OCI-LY7 (cell line): ENCODE data around the gene ATP11A. TPM values are rescaled to one million over a fixed set of nuclear protein-coding genes. Genes with fewer than 3 reads are reported as not detected.
"Not testable (repeated sequence)": the region's sequence is repeated elsewhere in the genome, so short reads cannot be mapped to it uniquely, and the experiment has no call there.

Experiments used
- BruUV-seq: library from RNA; stranded (reverse); fragments of 400-500 nt; replicated peaks from 2 replicates; lab custom pipeline; 2021; lab: Mats Ljungman, UMichigan
- CTCF ChIA-PET: fragments of 300-600 bp; sonication (Branson Sonifier 250); formaldehyde crosslinking; loops from one replicate; lab custom pipeline; 2022; ENCODE audit warnings: antibody characterized with exemption; ENCODE audit not compliant: unreplicated experiment; lab: Charles Lee
- POLR2A ChIA-PET: fragments of 300-600 bp; sonication (Branson Sonifier 250); formaldehyde crosslinking; loops from one replicate; lab custom pipeline; 2022; ENCODE audit warnings: antibody characterized with exemption; lab: Charles Lee
- DNase-seq: peaks from one replicate; pipeline ENCODE4 v3.0.0-alpha.2; 2015; ENCODE audit warnings: low spot score
- H2AFZ ChIP-seq: fragments of 200-600 bp; sonication (generic), shearing (Covaris generic); 2 replicates; pipeline ENCODE4 v1.6.1; 2014; ENCODE audit warnings: mild to moderate bottlenecking, antibody characterized with exemption, low read length, moderate library complexity
- H3K27ac ChIP-seq: fragments of 200-600 bp; sonication (generic); 2 replicates; pipeline ENCODE4 v1.5.1; 2014; ENCODE audit warnings: mixed run types, low read depth, mild to moderate bottlenecking, moderate library complexity, low read length, inconsistent platforms; ENCODE audit not compliant: poor library complexity, severe bottlenecking
- H3K36me3 ChIP-seq: fragments of 200-600 bp; sonication (generic); 2 replicates; pipeline ENCODE4 v1.6.1; 2014; ENCODE audit warnings: mild to moderate bottlenecking, antibody characterized with exemption, low read length, moderate library complexity, mixed read lengths; ENCODE audit not compliant: insufficient read depth
- H3K4me1 ChIP-seq: fragments of 200-600 bp; sonication (generic); 2 replicates; pipeline ENCODE4 v1.5.1; 2014; ENCODE audit warnings: mild to moderate bottlenecking, low read length; ENCODE audit not compliant: insufficient read depth, poor library complexity, severe bottlenecking
- H3K4me2 ChIP-seq: fragments of 200-600 bp; sonication (generic); 2 replicates; pipeline ENCODE4 v1.6.1; 2014; ENCODE audit warnings: mild to moderate bottlenecking, low read length
- H3K4me3 ChIP-seq: fragments of 200-600 bp; sonication (generic); 2 replicates; pipeline ENCODE4 v1.5.1; 2014; ENCODE audit warnings: mild to moderate bottlenecking, low read depth, low read length; ENCODE audit not compliant: poor library complexity, severe bottlenecking
- H3K79me2 ChIP-seq: fragments of 200-600 bp; sonication (generic); 2 replicates; pipeline ENCODE4 v1.6.1; 2016; ENCODE audit warnings: low read depth, mild to moderate bottlenecking, low read length, moderate library complexity, mixed read lengths; ENCODE audit not compliant: insufficient read depth
- H3K9me2 ChIP-seq: fragments of 200-600 bp; sonication (generic); 2 replicates; pipeline ENCODE4 v1.6.1; 2016; ENCODE audit warnings: mild to moderate bottlenecking, low read length, mixed read lengths; ENCODE audit not compliant: insufficient read depth
- H3K9me3 ChIP-seq: fragments of 200-600 bp; sonication (generic); 2 replicates; pipeline ENCODE4 v1.6.1; 2014; ENCODE audit warnings: mild to moderate bottlenecking, mixed run types, low read length, mixed read lengths
- H4K20me1 ChIP-seq: fragments of 200-600 bp; sonication (generic); 2 replicates; pipeline ENCODE4 v1.6.1; 2014; ENCODE audit warnings: mild to moderate bottlenecking, antibody characterized with exemption, low read length, moderate library complexity, mixed read lengths; ENCODE audit not compliant: insufficient read depth
- EZH2phosphoT487 ChIP-seq: fragments of 200-600 bp; sonication (generic); IDR thresholded peaks from 2 replicates; pipeline ENCODE4 v1.6.1; 2018; ENCODE audit warnings: low read depth, borderline replicate concordance, mild to moderate bottlenecking, mixed run types, antibody characterized with exemption, low read length, moderate library complexity, mixed read lengths
- intact Hi-C: fragments of 100-400 bp; cut with micrococcal nuclease; formaldehyde crosslinking; loops from one replicate; pipeline ENCODE4 v1.10.0; 2022; ENCODE audit not compliant: unreplicated experiment
- total RNA-seq, 2 experiments: library from RNA; depleted of rRNA in 1 of 2; stranded (reverse); fragments of >200 nt in 1 of 2; shearing (Covaris generic) in 1 of 2; gene quantifications; 2 replicates each; pipeline ENCODE4 v1.2.3, GENCODE V29; 2014 to 2022
- TF ChIP-seq, protein P1 (sequence below): fragments of 200-600 bp; sonication (generic); conservative IDR thresholded peaks from 2 replicates; pipeline ENCODE4 v1.5.1; 2014; ENCODE audit warnings: mild to moderate bottlenecking, antibody characterized with exemption, low read length, moderate library complexity, mixed read lengths

Gene ATP11A
- total RNA-seq, 2 experiments from 2014 or later = 8.8 to 23.1 TPM

DNA sequence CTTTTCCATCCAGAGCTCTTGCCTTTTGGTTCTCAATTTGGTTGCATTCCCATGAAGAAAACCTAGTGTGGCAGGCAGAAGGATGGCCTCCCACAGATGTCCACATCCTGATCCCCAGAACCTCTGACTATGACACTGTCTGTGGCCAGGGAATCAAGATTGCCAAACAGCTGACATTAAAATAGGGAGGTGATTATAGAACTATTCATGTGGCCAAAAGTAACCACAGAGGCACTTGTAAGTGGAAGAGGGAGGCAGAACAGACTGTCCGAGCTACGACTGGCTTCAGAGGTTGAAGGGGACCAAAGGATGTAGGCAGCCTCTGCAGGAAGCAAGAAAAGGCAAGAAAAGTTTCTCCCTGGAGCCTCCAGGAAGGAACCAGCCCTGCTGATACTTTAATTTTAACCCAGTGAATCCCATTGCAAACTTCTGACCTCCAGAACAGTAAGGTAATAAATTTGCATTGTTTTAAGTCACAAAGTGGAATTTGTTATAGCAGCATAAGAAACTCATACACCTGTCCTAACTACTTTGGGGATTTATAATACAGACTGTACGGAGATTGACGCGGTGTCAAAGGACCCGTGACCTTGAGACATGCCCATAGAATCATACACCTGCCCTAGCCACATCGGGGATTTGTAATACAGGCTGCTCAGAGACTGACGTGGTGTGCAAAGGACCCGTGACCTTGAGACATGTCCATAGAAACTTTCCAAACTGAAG lies 106.5 kb downstream of the ATP11A start:
- H2AFZ ChIP-seq = no peak overlapping the region
- H3K79me2 ChIP-seq = no peaks in the 10 kb centered on the region
- H3K9me2 ChIP-seq = no peaks in the 10 kb centered on the region
- intact Hi-C loops = no loop called here
- no peaks in the 10 kb centered on the region for H3K36me3 ChIP-seq
- no peak for DNase-seq
- H4K20me1 ChIP-seq = no peaks in the 10 kb centered on the region
- no peak overlapping the region for H3K4me2 ChIP-seq
- H3K27ac ChIP-seq = no peak overlapping the region
- no TSS peak for BruUV-seq
- peaks cover 4% of the 10 kb centered on the region for H3K4me1 ChIP-seq
- ChIA-PET POLR2A (no interaction called here), CTCF (no interaction called here)
- no peak for TF ChIP-seq EZH2phosphoT487
- TF ChIP-seq, protein P1, sequence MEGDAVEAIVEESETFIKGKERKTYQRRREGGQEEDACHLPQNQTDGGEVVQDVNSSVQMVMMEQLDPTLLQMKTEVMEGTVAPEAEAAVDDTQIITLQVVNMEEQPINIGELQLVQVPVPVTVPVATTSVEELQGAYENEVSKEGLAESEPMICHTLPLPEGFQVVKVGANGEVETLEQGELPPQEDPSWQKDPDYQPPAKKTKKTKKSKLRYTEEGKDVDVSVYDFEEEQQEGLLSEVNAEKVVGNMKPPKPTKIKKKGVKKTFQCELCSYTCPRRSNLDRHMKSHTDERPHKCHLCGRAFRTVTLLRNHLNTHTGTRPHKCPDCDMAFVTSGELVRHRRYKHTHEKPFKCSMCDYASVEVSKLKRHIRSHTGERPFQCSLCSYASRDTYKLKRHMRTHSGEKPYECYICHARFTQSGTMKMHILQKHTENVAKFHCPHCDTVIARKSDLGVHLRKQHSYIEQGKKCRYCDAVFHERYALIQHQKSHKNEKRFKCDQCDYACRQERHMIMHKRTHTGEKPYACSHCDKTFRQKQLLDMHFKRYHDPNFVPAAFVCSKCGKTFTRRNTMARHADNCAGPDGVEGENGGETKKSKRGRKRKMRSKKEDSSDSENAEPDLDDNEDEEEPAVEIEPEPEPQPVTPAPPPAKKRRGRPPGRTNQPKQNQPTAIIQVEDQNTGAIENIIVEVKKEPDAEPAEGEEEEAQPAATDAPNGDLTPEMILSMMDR = no peak
- H3K4me3 ChIP-seq = no peak overlapping the region
- no peaks in the 10 kb centered on the region for H3K9me3 ChIP-seq

GRCh38 chr13:112799394-112799793 lies 109.6 kb downstream of the ATP11A start:
- Histone ChIP-seq H3K36me3 (no peaks in the 10 kb centered on the region), H3K4me1 (no peaks in the 10 kb centered on the region), H3K79me2 (no peaks in the 10 kb centered on the region), H4K20me1 (no peaks in the 10 kb centered on the region), H3K4me3 (no peak overlapping the region), H3K9me3 (no peaks in the 10 kb centered on the region), H3K4me2 (no peak overlapping the region), H2AFZ (no peak overlapping the region), H3K27ac (no peak overlapping the region), H3K9me2 (no peaks in the 10 kb centered on the region)
- no peak for DNase-seq
- POLR2A ChIA-PET = no interaction called here
- CTCF ChIA-PET = no interaction called here
- no TSS peak for BruUV-seq
- TF ChIP-seq EZH2phosphoT487 = no peak
- TF ChIP-seq, protein P1 = no peak
- intact Hi-C loops = no loop called here

DNA sequence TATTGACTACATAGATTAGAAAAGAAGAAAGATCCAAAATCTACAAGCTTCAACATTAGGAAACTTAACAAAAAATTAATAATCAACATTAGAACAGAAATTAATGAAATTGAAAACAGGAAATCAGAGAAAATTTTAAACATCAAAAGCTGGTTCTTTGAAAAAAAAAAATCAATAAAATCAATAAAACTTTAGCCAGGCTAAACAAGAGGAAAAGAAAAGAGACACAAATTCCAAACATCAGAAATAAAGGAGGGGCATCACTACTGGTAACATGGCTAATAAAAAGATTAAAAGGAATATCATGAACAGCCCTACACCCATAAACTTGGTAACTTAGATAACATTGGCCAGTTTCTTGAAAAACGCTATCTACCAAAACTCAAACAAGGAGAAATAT lies 110.2 kb downstream of the ATP11A start:
- H2AFZ ChIP-seq = no peak overlapping the region
- H3K4me1 ChIP-seq = no peaks in the 10 kb centered on the region
- H4K20me1 ChIP-seq = no peaks in the 10 kb centered on the region
- ChIA-PET POLR2A (no interaction called here), CTCF (no interaction called here)
- no peak overlapping the region for H3K27ac ChIP-seq
- TF ChIP-seq, protein P1 = no peak
- no peak for TF ChIP-seq EZH2phosphoT487
- H3K9me3 ChIP-seq = no peaks in the 10 kb centered on the region
- H3K36me3 ChIP-seq = no peaks in the 10 kb centered on the region
- no peak overlapping the region for H3K4me2 ChIP-seq
- DNase-seq = no peak
- H3K4me3 ChIP-seq = no peak overlapping the region
- no peaks in the 10 kb centered on the region for H3K9me2 ChIP-seq
- H3K79me2 ChIP-seq = no peaks in the 10 kb centered on the region
- BruUV-seq = no TSS peak
- intact Hi-C loops = no loop called here

DNA sequence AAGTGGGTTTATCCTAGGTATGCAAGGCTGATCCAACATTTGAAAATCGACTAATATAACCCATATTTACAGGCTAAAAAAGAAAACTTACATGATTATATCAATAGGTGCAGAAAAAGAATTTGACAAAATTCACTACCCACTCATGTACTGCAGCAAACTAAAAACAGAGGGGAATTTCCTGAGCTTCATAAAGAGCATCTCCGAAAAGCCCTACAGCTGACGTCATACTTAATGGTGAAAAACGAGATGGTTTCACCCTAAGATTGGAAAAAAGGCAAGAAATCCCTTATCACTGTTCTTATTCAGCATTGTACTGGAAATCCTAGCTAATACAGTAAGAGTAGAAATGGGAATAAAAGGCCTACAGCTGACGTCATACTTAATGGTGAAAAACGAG lies 111.0 kb downstream of the ATP11A start:
- H3K4me3 ChIP-seq, CTCF ChIA-PET, H4K20me1 ChIP-seq, H3K4me2 ChIP-seq, POLR2A ChIA-PET, H3K27ac ChIP-seq, H3K9me2 ChIP-seq, H3K36me3 ChIP-seq, H2AFZ ChIP-seq, H3K9me3 ChIP-seq, BruUV-seq, intact Hi-C loops, H3K79me2 ChIP-seq, H3K4me1 ChIP-seq, DNase-seq: not testable (repeated sequence)
